ENCODE measurements around the gene VOPP1. TPM values are rescaled to one million over a fixed set of nuclear protein-coding genes. Genes with fewer than 3 reads are reported as not detected.

The VOPP1 gene
- total and polyA plus RNA-seq, 2 donors (not counting 3 experiments of a cell fraction or from before 2014, with no cell fraction given), result 85.6 to 154 TPM

DNA sequence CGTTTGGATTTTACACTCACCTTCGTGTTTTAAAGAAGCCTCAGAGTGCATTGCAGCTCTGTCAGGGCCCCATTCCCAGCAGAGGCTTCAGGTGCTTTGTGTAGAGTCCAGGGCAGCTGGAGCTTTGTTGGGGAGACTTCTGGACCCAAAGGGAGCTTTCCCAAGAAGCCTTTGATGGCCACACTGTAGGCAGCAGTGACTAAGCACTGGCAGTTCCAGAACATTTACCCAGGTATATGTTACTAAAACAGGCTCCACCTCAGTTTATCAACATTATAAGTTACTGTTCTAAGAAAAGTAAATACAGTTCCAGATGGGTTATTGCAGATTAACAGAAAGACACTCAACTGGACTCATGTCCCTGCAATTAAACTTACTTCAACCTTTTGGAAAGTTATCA is 140.4 kb downstream of the VOPP1 start:
- DNase-seq (ENCODE audit: low read depth, low spot score), result no peak
- TF ChIP-seq GATA2 (IDR thresholded peaks at IDR 0.05; ENCODE audit: insufficient read depth, insufficient read length, low read depth, low read length) (no peak), POLR2AphosphoS5 (IDR thresholded peaks at IDR 0.05; ENCODE audit: insufficient read depth, low read depth, low read length) (no peak), JUN (IDR thresholded peaks at IDR 0.05; ENCODE audit: borderline replicate concordance, insufficient read depth, insufficient read length, low read depth) (no peak), POLR2A (IDR thresholded peaks at IDR 0.05; ENCODE audit: low read depth, low read length) (no peak), FOS (IDR thresholded peaks at IDR 0.05; ENCODE audit: borderline replicate concordance, insufficient read depth, low read length) (no peak), MYC (IDR thresholded peaks at IDR 0.05; ENCODE audit: low read depth, low read length) (no peak), EZH2 (IDR thresholded peaks at IDR 0.05; ENCODE audit: borderline replicate concordance, low read depth, low read length, severe bottlenecking) (no peak)
- TF ChIP-seq, protein P1, sequence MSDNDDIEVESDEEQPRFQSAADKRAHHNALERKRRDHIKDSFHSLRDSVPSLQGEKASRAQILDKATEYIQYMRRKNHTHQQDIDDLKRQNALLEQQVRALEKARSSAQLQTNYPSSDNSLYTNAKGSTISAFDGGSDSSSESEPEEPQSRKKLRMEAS (IDR thresholded peaks at IDR 0.05; ENCODE audit: insufficient read depth, insufficient read length), result no peak
- TF ChIP-seq, protein P2, sequence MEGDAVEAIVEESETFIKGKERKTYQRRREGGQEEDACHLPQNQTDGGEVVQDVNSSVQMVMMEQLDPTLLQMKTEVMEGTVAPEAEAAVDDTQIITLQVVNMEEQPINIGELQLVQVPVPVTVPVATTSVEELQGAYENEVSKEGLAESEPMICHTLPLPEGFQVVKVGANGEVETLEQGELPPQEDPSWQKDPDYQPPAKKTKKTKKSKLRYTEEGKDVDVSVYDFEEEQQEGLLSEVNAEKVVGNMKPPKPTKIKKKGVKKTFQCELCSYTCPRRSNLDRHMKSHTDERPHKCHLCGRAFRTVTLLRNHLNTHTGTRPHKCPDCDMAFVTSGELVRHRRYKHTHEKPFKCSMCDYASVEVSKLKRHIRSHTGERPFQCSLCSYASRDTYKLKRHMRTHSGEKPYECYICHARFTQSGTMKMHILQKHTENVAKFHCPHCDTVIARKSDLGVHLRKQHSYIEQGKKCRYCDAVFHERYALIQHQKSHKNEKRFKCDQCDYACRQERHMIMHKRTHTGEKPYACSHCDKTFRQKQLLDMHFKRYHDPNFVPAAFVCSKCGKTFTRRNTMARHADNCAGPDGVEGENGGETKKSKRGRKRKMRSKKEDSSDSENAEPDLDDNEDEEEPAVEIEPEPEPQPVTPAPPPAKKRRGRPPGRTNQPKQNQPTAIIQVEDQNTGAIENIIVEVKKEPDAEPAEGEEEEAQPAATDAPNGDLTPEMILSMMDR (IDR thresholded peaks at IDR 0.05; ENCODE audit: extremely low read depth in 1 of 2, insufficient read depth in 1 of 2, low read depth in 1 of 2, low read length in 2 of 2), result no peak
- H3K9ac ChIP-seq (replicated peaks; ENCODE audit: extremely low read depth, insufficient read depth, low read length), result no peak overlapping the region
- BruUV-seq (replicated peaks), result no TSS peak
- no peaks in the 10 kb centered on the region for H3K9me1 ChIP-seq (replicated peaks; ENCODE audit: control insufficient read depth, extremely low read depth, insufficient read depth, low read length)
- dilution Hi-C loops (cut with MboI; ENCODE audit: extremely low pct_ligation_motif_present, low sequenced_read_pairs) (no loop called here), intact Hi-C loops (cut with micrococcal nuclease) (no loop called here)
- no peak for FAIRE-seq
- H3K79me2 ChIP-seq (ENCODE audit: control insufficient read depth, insufficient read depth, low read length), result no peaks in the 10 kb centered on the region
- H3K4me1 ChIP-seq (ENCODE audit: control insufficient read depth, extremely low read depth, insufficient read depth, low read length), result no peaks in the 10 kb centered on the region
- H3K4me2 ChIP-seq (ENCODE audit: insufficient read depth, low read length), result no peak overlapping the region
- H3K27ac ChIP-seq (ENCODE audit: insufficient read depth, low read depth, low read length), result no peak overlapping the region
- H3K36me3 ChIP-seq (ENCODE audit: control insufficient read depth in 2 of 2, extremely low read depth in 1 of 2, insufficient read depth in 2 of 2, low read length in 2 of 2), result no peaks in the 10 kb centered on the region
- no peaks in the 10 kb centered on the region for H3K27me3 ChIP-seq (ENCODE audit: control insufficient read depth in 2 of 2, insufficient read depth in 2 of 2, low read length in 2 of 2)
- no peak overlapping the region for H2AFZ ChIP-seq (ENCODE audit: low read depth, low read length)
- no peaks in the 10 kb centered on the region for H4K20me1 ChIP-seq (replicated peaks; ENCODE audit: control insufficient read depth, extremely low read depth, insufficient read depth, low read length)
- no peaks in the 10 kb centered on the region for H3K9me3 ChIP-seq (replicated peaks; ENCODE audit: control insufficient read depth, insufficient read depth, low read length)
- H3K4me3 ChIP-seq (replicated peaks in 1 of 3; ENCODE audit: insufficient read depth in 1 of 3, low read depth in 1 of 3, low read length in 3 of 3), result no peak overlapping the region
- POLR2A ChIA-PET, result no interaction called here
- CTCF ChIA-PET, result interaction anchor here (1.7 to 1.9 kb wide), 2 partner anchors 8 to 161 kb away, joined by 8 to 9 read pairs; no protein-coding TSS in a partner anchor
